HG02870 (cell line): ENCODE data around the gene DIS3.
"Not testable (repeated sequence)": the region's sequence is repeated elsewhere in the genome, so short reads cannot be mapped to it uniquely, and the experiment has no call there.

Experiments
- ATAC-seq: cut with Tn5 transposase; IDR thresholded peaks from one replicate; pipeline ENCODE4 v1.9.1; 2021; ENCODE audit warnings: mild to moderate bottlenecking, moderate library complexity; ENCODE audit not compliant: unreplicated experiment

The DIS3 gene

GRCh38 chr13:72781451-72782439 lies at the start of gene DIS3, which contains the start of gene PIBF1:
Gene DIS3, minus strand, starts transcription at chr13:72781900. Its CDS starts 68 bp downstream, at chr13:72781832.
Gene PIBF1, plus strand, starts transcription at chr13:72782133. Its CDS starts 1,337 bp downstream, at chr13:72783470.
- ATAC-seq, result peak; percentile 94

GRCh38 chr13:72823724-72824123 lies 42.0 kb upstream of the DIS3 start:
- no peak for ATAC-seq

GRCh38 chr13:72823081-72823480 lies 41.4 kb upstream of the DIS3 start:
- ATAC-seq, result no peak

GRCh38 chr13:72820898-72821279 lies 39.2 kb upstream of the DIS3 start:
- ATAC-seq, result no peak

GRCh38 chr13:72820156-72820897 lies 38.6 kb upstream of the DIS3 start:
- no peak for ATAC-seq

GRCh38 chr13:72808917-72809500 lies 27.3 kb upstream of the DIS3 start:
- no peak for ATAC-seq

GRCh38 chr13:72806514-72806913 lies 24.8 kb upstream of the DIS3 start:
- ATAC-seq, result not testable (repeated sequence)

- no peak for ATAC-seq
Observed at GRCh38 chr13:72805676-72806346, 24.1 kb upstream of the DIS3 start.

- no peak for ATAC-seq
Observed at GRCh38 chr13:72804301-72804700, 22.6 kb upstream of the DIS3 start.

GRCh38 chr13:72798817-72799216 lies 17.1 kb upstream of the DIS3 start:
- no peak for ATAC-seq

- no peak for ATAC-seq
Observed at GRCh38 chr13:72792640-72793039, 10.9 kb upstream of the DIS3 start.

- no peak for ATAC-seq
Observed at GRCh38 chr13:72788831-72789230, 7.1 kb upstream of the DIS3 start.

GRCh38 chr13:72784679-72785078 lies 3.0 kb upstream of the DIS3 start:
- ATAC-seq, result not testable (repeated sequence)

- ATAC-seq, result no peak
Observed at GRCh38 chr13:72782717-72783116, 1.0 kb upstream of the DIS3 start.

GRCh38 chr13:72774019-72774418 lies 7.7 kb downstream of the DIS3 start:
- no peak for ATAC-seq

- no peak for ATAC-seq
Observed at GRCh38 chr13:72763411-72763810, 18.3 kb downstream of the DIS3 start.

- no peak for ATAC-seq
Observed at GRCh38 chr13:72760189-72760588, 21.5 kb downstream of the DIS3 start.

GRCh38 chr13:72757792-72758535 lies 23.7 kb downstream of the DIS3 start:
- ATAC-seq, result no peak

GRCh38 chr13:72754111-72754510 lies 27.6 kb downstream of the DIS3 start:
- ATAC-seq, result no peak

- no peak for ATAC-seq
Observed at GRCh38 chr13:72751220-72751619, 30.5 kb downstream of the DIS3 start.
